GM18907 (cell line): ENCODE results near the gene HOXD9.

Source experiments
- ATAC-seq: cut with Tn5 transposase; IDR thresholded peaks from one replicate; pipeline ENCODE4 v1.9.1; 2021; ENCODE audit warnings: mild to moderate bottlenecking, moderate library complexity; ENCODE audit not compliant: unreplicated experiment

Gene HOXD9

GRCh38 chr2:176137252-176137580 is 14.7 kb downstream of the HOXD9 start:
- ATAC-seq = no peak

- no peak for ATAC-seq
Observed at GRCh38 chr2:176137906-176138305, 15.4 kb downstream of the HOXD9 start.

- ATAC-seq = no peak
Observed at GRCh38 chr2:176138526-176138922, 16.0 kb downstream of the HOXD9 start.

GRCh38 chr2:176138923-176139660 is 16.6 kb downstream of the HOXD9 start:
- ATAC-seq = no peak

DNA sequence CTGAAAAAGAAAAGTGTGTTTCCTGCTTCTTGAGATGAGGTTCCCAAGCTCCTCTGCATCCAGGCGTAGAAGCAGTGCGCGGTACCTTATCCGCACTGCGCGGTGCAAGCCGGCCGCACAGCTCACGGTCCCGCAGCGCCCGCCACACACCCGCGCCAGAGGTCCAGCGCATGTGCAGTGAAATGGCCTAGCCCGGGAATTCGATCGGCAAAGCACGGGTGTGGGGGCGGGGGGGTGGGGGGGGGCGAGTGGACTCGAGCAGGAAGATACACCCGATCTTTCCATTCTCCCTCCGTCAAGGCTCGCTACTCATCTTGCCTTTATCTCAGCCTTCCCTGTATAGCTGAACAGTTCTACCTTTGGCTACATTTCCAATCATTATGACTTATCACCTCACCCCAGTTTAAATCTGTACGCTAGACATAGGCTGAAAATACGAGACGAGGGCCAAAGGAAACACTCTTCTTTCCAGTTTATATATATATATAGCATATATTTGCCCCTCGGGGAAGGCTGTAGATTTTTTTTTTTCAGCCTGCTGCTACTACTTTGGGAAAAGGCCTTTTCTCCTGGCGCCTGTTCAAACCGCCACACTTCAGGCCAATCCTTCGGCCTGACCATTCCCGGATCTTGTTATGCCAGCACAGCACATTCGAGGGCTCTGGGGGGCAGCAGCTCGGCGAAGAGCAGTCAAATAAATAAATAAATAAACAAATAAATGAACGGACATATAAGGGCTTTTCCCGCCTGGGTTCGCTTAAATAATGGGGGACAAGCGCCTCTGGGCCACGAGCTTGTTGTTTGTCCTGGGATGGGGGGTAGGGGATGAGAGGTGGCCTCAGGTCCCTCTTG is 17.4 kb downstream of the HOXD9 start:
- ATAC-seq = no peak

DNA sequence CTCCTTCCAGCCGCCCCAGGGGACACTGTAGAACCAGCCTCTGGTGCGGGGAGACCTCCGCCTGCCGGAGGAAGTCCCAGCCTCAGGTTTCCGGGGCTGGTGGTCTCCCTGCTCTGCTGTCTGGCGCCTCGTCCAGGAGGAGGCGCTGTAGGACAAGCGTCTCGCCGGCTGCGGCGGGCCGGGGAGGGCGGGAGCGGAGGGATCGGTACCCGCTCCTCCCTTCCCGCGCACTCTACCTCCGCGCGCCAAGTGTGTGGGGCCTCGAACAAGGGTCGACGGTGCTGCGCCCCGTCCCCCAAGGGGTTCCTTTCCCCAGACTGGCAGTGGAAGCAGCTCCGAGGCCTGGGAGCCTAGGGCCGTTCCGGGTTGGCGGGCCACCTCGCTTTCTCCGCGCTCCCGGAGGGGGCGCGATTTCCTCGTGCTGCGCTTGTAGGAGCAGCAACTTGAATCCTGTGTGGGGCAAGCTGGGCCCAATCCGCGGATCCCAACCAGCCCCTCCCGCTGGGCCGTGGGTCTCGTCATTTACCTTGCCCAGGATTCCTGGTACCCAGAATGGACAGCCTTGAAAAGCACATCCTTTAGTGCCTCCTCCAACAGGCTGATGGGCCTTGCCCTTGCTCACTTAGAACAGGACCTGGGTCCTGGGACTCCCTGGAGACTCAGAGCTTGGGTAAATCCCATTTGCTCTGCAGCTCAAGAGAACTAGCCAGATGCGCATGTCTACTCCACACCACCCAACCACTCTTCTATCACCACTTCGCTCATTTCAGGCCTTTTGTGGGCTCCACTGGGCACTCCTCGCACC is 18.2 kb downstream of the HOXD9 start:
- peak; percentile 94 for ATAC-seq

DNA sequence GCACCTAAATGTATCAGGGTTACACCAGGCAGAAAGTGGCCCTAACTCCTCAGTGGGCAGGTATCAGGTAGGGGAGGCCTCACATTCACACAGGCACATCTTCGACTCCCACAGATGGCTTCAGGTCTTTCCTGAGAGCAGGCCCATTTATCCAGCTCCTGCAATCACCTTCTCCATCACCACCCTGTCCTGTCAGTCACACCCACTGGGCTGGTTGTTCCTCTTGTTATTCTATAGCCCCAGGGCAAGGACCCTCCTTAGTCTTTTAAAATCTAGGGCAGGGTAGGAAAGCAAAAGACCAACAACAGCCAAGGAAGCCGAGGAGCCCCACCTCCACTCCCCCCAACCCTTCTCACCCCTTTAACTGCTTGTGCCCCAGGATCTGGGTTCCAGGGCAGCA is 19.8 kb downstream of the HOXD9 start:
- no peak for ATAC-seq

DNA sequence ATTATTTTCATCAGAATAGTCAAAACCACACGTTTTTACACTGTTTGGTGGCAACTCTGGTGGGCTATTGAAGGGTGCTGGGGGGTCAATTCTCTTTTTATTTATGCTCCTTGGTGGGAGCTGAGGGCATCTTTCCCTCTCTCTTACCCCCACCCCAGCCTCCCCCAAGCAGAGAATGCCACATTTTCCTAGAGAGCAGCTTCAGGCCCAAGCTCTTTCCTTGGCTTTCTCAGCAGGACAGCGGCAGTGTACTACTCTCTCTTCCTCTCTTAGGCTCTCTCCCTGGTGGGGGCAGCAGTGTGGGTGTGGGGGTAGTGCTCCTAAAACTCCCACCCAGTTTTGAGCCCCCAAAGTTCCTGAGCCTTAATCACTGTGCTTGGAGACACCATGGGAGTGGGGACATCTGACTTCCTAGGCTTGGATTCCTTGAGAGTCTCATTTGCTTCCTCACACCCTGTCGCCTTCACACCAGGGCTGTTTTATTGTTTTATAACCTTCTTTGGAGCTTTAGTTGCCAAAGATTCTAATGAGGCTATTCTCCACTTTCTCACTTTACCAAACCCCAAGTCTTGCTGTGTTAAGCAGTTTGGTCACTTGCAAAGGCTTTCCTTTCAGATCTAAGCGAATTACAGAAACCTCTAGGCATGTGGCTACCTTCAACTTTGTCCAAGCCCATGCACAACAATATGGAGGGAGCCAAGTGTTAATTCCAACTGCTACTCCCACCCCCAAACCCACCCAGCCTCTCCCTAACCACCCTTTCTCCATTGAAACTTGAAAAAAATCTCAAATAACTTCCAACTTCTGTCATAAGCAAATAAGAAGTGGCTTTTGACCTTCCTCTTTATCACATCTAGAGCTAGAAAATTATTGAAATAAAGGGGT is 22.8 kb downstream of the HOXD9 start:
- ATAC-seq = no peak

DNA sequence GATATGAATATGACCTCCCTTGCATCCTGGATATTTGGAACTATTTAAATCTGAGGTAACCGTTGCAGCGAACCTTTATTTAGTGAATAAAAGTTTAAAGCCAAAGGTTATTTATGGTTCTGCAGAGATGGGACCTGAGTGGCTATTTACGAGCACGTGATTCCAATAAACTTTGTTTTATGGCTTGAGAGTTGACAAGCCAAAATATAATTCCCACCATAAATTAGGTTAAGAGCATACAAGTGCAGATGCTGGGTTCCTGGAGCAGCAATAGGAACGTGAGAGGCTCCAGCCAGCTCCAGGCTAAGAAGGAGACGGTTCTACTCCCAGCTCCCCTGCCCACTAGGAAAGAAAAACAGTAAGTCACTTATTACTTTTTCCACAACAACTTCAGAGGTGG is 23.6 kb downstream of the HOXD9 start:
- ATAC-seq = no peak

GRCh38 chr2:176146645-176147044 is 24.1 kb downstream of the HOXD9 start:
- ATAC-seq = no peak

GRCh38 chr2:176147210-176147799 is 24.8 kb downstream of the HOXD9 start:
- no peak for ATAC-seq

DNA sequence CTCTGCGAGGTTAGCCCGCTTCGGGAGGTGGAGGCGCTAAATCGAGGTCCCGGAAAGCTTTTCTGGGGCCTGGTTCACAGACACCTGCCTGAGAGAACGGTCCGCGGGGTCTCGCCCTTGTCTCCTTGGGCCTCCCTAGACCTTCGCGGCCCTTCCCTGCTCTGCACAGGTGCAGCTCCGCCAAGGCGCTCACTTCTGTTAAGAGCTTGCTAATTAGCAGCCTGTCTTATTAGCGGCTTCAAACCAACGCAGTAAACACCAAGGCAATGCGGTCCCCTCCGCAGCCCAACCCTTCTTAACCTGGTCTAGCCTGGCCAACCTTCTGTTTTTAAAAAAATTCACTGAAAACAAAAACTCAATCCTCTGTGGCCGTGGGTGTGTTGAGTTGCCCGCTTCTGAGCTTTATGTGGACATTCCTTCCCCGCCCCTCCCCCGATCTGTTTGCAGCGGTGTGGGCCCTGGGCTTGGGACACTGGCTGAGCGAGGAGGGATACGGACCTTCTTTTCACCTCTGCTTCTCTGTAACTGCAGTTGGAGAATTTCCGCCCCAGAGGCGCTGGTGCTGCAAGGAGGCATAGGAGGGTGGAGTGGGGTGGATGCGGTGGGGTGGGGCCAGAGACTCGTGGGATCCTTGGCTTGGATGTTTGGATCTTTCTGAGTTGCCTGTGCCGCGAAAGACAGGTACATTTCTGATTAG is 25.4 kb downstream of the HOXD9 start:
- ATAC-seq = no peak

DNA sequence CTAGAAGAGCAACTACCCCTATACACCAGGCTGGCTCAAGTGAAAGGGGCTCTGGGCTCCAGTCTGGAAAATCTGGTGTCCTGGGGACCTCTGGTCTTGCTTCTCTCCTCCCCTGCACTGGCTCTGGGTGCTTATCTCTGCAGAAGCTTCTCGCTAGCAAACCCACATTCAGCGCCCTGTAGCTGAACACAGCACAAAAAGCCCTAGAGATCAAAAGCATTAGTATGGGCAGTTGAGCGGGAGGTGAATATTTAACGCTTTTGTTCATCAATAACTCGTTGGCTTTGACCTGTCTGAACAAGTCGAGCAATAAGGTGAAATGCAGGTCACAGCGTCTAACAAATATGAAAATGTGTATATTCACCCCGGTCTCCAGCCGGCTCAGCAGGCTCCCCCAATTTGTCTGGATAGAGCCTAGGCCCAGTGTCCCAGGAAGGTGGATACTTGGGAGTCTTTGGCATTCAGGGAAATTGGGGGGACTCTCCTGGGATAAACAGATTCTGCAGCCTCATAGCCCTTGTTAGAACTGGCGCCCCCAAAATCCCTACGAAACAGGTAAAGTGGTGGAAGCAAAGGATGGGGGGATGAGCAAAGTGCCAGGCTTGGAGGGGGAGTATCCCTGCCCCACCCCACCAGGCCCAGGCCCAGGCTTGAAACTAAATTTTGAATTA is 26.4 kb downstream of the HOXD9 start:
- ATAC-seq = no peak

DNA sequence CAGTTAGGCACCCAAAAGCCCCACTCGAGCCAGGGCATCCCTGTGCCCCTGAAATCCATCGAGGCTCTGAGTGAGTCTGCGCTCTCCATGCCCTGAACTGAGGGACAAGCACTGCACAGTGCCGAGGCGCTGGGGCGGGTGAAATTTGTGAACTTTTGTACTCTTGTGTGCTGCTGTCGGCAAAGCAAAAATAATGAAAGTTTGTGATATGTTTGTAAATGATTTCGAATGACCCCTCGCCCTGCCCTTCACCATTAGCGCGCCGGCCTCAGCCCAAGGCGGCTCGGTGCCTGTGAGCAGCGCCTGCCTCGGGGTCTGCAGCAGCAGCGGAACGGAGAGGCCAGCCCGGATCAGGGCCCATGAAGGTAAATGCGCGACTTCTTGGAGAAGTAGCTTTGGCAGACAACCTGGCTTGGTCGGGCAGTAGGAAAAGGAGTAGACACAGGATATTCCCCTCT is 27.0 kb downstream of the HOXD9 start:
- ATAC-seq = no peak

DNA sequence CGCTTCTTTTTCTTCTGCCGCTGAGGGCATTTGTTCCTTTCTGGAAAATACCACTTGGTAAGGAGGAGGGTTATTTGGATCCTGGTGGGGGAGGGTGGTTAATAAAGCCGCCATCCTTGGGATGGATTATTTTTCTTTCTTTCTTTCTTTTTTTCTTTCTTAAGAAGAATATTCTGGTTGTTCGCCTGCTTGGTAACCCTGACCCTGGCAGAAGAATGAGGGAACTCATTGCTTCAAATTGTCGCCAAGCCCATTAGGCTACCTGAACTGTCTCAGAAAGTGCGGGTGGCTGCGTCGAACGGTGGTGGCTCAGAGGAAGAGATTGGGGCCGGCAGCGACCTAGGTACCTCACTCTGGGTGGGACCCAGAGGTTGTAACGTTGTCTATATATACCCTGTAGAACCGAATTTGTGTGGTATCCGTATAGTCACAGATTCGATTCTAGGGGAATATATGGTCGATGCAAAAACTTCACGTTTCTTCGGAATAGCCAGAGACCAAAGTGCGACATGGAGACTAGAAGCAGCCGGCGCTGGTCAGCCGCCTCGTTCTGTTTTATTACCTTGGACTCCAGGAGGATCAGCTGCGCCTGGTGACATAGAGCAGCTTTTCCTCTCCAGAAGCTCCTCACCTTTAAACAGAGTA is 27.5 kb downstream of the HOXD9 start:
- ATAC-seq = no peak

- no peak for ATAC-seq
Observed at GRCh38 chr2:176150584-176151441, 28.3 kb downstream of the HOXD9 start.

- ATAC-seq = no peak
Observed at GRCh38 chr2:176151442-176152287, 29.1 kb downstream of the HOXD9 start, which contains the start of gene HOXD4. Gene HOXD4, plus strand, starts transcription at chr2:176151550. Its CDS starts 84 bp downstream, at chr2:176151634.
